ENCODE measurements around the gene RIF1.

- TF ChIP-seq, protein P1, sequence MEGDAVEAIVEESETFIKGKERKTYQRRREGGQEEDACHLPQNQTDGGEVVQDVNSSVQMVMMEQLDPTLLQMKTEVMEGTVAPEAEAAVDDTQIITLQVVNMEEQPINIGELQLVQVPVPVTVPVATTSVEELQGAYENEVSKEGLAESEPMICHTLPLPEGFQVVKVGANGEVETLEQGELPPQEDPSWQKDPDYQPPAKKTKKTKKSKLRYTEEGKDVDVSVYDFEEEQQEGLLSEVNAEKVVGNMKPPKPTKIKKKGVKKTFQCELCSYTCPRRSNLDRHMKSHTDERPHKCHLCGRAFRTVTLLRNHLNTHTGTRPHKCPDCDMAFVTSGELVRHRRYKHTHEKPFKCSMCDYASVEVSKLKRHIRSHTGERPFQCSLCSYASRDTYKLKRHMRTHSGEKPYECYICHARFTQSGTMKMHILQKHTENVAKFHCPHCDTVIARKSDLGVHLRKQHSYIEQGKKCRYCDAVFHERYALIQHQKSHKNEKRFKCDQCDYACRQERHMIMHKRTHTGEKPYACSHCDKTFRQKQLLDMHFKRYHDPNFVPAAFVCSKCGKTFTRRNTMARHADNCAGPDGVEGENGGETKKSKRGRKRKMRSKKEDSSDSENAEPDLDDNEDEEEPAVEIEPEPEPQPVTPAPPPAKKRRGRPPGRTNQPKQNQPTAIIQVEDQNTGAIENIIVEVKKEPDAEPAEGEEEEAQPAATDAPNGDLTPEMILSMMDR (conservative IDR thresholded peaks at IDR 0.05), result no peak
- no peak for TF ChIP-seq ZFX (IDR thresholded peaks at IDR 0.05)
Observed at GRCh38 chr2:151472966-151473365, 63.3 kb downstream of the RIF1 start.

All from C4-2B (cell line).